Measurements from ENCODE around the gene RPS4Y2.
A peak's percentile ranks its signal among the peaks of the same experiment; 100 is the strongest.

Gene RPS4Y2

DNA sequence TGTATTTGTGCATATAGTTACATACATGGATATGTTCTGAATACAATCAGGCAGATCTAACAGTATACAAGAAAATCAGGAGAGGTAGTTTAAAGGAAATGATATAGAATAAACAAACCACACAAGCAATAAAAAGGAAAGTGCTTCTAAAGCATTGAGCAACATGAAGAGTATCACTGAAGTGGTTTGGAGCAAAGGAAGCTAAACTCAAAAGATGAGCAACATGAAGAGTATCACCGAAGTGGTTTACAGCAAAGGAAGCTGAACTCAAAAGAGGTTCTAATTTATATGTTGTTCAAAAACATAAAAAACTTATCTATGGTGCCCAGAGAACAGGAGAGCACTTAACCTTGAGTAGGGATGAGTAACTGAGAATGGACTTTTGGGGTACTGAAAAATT, 29.1 kb downstream of the RPS4Y2 start:
- no peaks in the 10 kb centered on the region for H3K36me3 ChIP-seq (ENCODE audit: insufficient read depth, low read length)
- no peaks in the 10 kb centered on the region for H3K4me1 ChIP-seq (ENCODE audit: insufficient read depth, low read length, severe bottlenecking)
- no peak overlapping the region for H3K27ac ChIP-seq (ENCODE audit: low read depth, low read length, poor library complexity, severe bottlenecking)
- no peak overlapping the region for H3K4me2 ChIP-seq (ENCODE audit: low read length)
- H4K20me1 ChIP-seq (ENCODE audit: insufficient read depth, low read length), result no peaks in the 10 kb centered on the region
- no peaks in the 10 kb centered on the region for H3K9me3 ChIP-seq (ENCODE audit: low read length)
- no peaks in the 10 kb centered on the region for H3K9me2 ChIP-seq (ENCODE audit: low read depth, low read length)
- H3K9ac ChIP-seq (ENCODE audit: low read length), result no peak overlapping the region
- H3K27me3 ChIP-seq (ENCODE audit: insufficient read depth, low read length), result no peaks in the 10 kb centered on the region
- no peaks in the 10 kb centered on the region for H3F3A ChIP-seq (ENCODE audit: insufficient read depth, low read length)
- TF ChIP-seq CTCF (IDR thresholded peaks at IDR 0.05; ENCODE audit: low read length) (no peak), EZH2 (IDR thresholded peaks at IDR 0.05; ENCODE audit: borderline replicate concordance, low read length) (no peak)
- H3K4me3 ChIP-seq (ENCODE audit: low read depth, low read length, poor library complexity, severe bottlenecking), result no peak overlapping the region
- no peak overlapping the region for H2AFZ ChIP-seq (ENCODE audit: low read length)
- no peaks in the 10 kb centered on the region for H3K79me2 ChIP-seq (ENCODE audit: insufficient read depth, low read length)

DNA sequence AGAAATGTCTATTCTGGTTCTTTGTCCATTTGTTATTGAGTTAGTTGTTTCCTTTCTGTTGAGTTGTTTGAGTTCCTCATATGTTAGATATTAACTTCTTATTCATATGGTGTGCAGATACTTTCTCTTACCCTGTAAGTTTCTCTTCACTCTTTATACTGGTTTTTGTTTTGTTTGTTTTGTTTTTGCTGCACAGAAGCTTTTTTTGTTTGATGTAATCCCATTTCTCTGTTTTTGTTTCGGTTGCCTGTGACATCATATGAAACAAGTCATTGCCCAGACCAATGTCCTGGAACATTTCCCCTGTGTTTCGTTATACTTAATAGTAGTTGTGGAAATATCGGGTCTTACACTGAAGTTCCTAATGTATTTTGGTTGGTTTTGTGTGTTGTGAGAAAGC, 31.2 kb downstream of the RPS4Y2 start:
- Histone ChIP-seq H3K9me2 (ENCODE audit: low read depth, low read length) (no peaks in the 10 kb centered on the region), H3K4me2 (ENCODE audit: low read length) (no peak overlapping the region), H3K4me3 (ENCODE audit: low read depth, low read length, poor library complexity, severe bottlenecking) (no peak overlapping the region), H3K27me3 (ENCODE audit: insufficient read depth, low read length) (no peaks in the 10 kb centered on the region), H3K79me2 (ENCODE audit: insufficient read depth, low read length) (no peaks in the 10 kb centered on the region), H3F3A (ENCODE audit: insufficient read depth, low read length) (no peaks in the 10 kb centered on the region), H3K4me1 (ENCODE audit: insufficient read depth, low read length, severe bottlenecking) (no peaks in the 10 kb centered on the region), H4K20me1 (ENCODE audit: insufficient read depth, low read length) (no peaks in the 10 kb centered on the region), H3K36me3 (ENCODE audit: insufficient read depth, low read length) (no peaks in the 10 kb centered on the region), H2AFZ (ENCODE audit: low read length) (no peak overlapping the region), H3K27ac (ENCODE audit: low read depth, low read length, poor library complexity, severe bottlenecking) (no peak overlapping the region), H3K9ac (ENCODE audit: low read length) (no peak overlapping the region), H3K9me3 (ENCODE audit: low read length) (no peaks in the 10 kb centered on the region)
- TF ChIP-seq CTCF (IDR thresholded peaks at IDR 0.05; ENCODE audit: low read length) (no peak), EZH2 (IDR thresholded peaks at IDR 0.05; ENCODE audit: borderline replicate concordance, low read length) (no peak)

GRCh38 chrY:20798351-20799049, 42.6 kb downstream of the RPS4Y2 start:
- Histone ChIP-seq H4K20me1 (ENCODE audit: insufficient read depth, low read length) (no peaks in the 10 kb centered on the region), H3K9ac (ENCODE audit: low read length) (no peak overlapping the region), H3K4me3 (ENCODE audit: low read depth, low read length, poor library complexity, severe bottlenecking) (peak overlapping the region; percentile 41), H3K27me3 (ENCODE audit: insufficient read depth, low read length) (no peaks in the 10 kb centered on the region), H3K27ac (ENCODE audit: low read depth, low read length, poor library complexity, severe bottlenecking) (no peak overlapping the region), H3F3A (ENCODE audit: insufficient read depth, low read length) (no peaks in the 10 kb centered on the region), H3K9me2 (ENCODE audit: low read depth, low read length) (no peaks in the 10 kb centered on the region), H3K9me3 (ENCODE audit: low read length) (no peaks in the 10 kb centered on the region), H3K4me1 (ENCODE audit: insufficient read depth, low read length, severe bottlenecking) (peaks cover 5% of the 10 kb centered on the region), H3K4me2 (ENCODE audit: low read length) (peak overlapping the region; percentile 55), H3K79me2 (ENCODE audit: insufficient read depth, low read length) (no peaks in the 10 kb centered on the region), H2AFZ (ENCODE audit: low read length) (no peak overlapping the region), H3K36me3 (ENCODE audit: insufficient read depth, low read length) (no peaks in the 10 kb centered on the region)
- TF ChIP-seq EZH2 (IDR thresholded peaks at IDR 0.05; ENCODE audit: borderline replicate concordance, low read length) (no peak), CTCF (IDR thresholded peaks at IDR 0.05; ENCODE audit: low read length) (no peak)
